ENCODE measurements around the gene RUNX1. TPM values are rescaled to one million over a fixed set of nuclear protein-coding genes. Genes with fewer than 3 reads are reported as not detected.

RUNX1 gene
- 10 to 100 TPM; 50.6 to 55.8 TPM for total RNA-seq

- H3K4me3 Mint-ChIP-seq: peak within 1 kb of the TSS; percentile 93
- ChIA-PET POLR2A (interaction anchor here (0.6 to 11.5 kb wide), 19 partner anchors 9 to 309 kb away, joined by 3 to 267 read pairs (median 11); no protein-coding TSS in a partner anchor), CTCF (interaction anchor here (0.6 to 11.9 kb wide), 20 partner anchors 11 to 791 kb away, joined by 3 to 120 read pairs (median 4); no protein-coding TSS in a partner anchor)
- H3K36me3 Mint-ChIP-seq: peaks cover 8% of the 10 kb centered on the region
- DNase-seq: peak; percentile 88
- peaks cover 76% of the 10 kb centered on the region for H3K4me1 Mint-ChIP-seq (ENCODE audit: low read depth)
- intact Hi-C loops (cut with micrococcal nuclease): loop anchor here (1.0 to 10.0 kb wide), 11 partner anchors 39 to 478 kb away; no protein-coding TSS in a partner anchor
- no peaks in the 10 kb centered on the region for H3K27me3 Mint-ChIP-seq
- H3K27ac Mint-ChIP-seq: peak within 1 kb of the TSS; percentile 99
- no peaks in the 10 kb centered on the region for H3K9me3 Mint-ChIP-seq
Observed at GRCh38 chr21:35048706-35049617, at the start of gene RUNX1. Gene RUNX1 (minus strand): TSS chr21:35049302.

- intact Hi-C loops (cut with micrococcal nuclease): loop anchor here (1.0 to 5.0 kb wide), 9 partner anchors 9 to 300 kb away; no protein-coding TSS in a partner anchor
- no peak overlapping the region for H3K4me3 Mint-ChIP-seq
- DNase-seq: no peak
- peaks cover 44% of the 10 kb centered on the region for H3K4me1 Mint-ChIP-seq (ENCODE audit: low read depth)
- H3K27ac Mint-ChIP-seq: peak overlapping the region; percentile 83
- ChIA-PET POLR2A (interaction anchor here (0.6 to 4.4 kb wide), 13 partner anchors 10 to 254 kb away, joined by 3 to 71 read pairs (median 5); partner anchors contain the start of gene RUNX1), CTCF (interaction anchor here (1.5 to 2.7 kb wide), 4 partner anchors 10 to 289 kb away, joined by 3 to 19 read pairs (median 14); no protein-coding TSS in a partner anchor)
- H3K36me3 Mint-ChIP-seq: peaks cover 8% of the 10 kb centered on the region
- peaks cover 2% of the 10 kb centered on the region for H3K27me3 Mint-ChIP-seq
- no peaks in the 10 kb centered on the region for H3K9me3 Mint-ChIP-seq
Observed at GRCh38 chr21:35097525-35097924, 48.4 kb upstream of the RUNX1 start.

GRCh38 chr21:35096959-35097358, 47.9 kb upstream of the RUNX1 start:
- H3K27ac Mint-ChIP-seq: peak overlapping the region; percentile 83
- CTCF ChIA-PET: interaction anchor here (0.9 to 2.7 kb wide), 8 partner anchors 9 to 289 kb away, joined by 3 to 19 read pairs (median 4); no protein-coding TSS in a partner anchor
- no peak overlapping the region for H3K4me3 Mint-ChIP-seq

GRCh38 chr21:35095859-35096291, 46.8 kb upstream of the RUNX1 start:
- intact Hi-C loops (cut with micrococcal nuclease): loop anchor here (1.0 to 5.0 kb wide), 6 partner anchors 54 to 301 kb away; no protein-coding TSS in a partner anchor
- ChIA-PET POLR2A (interaction anchor here (0.6 to 4.4 kb wide), 17 partner anchors 8 to 297 kb away, joined by 3 to 71 read pairs (median 4); partner anchors contain the start of gene RUNX1), CTCF (interaction anchor here (1.0 to 2.7 kb wide), 9 partner anchors 8 to 304 kb away, joined by 3 to 19 read pairs (median 4); no protein-coding TSS in a partner anchor)
- Mint-ChIP-seq H3K36me3 (peaks cover 8% of the 10 kb centered on the region), H3K9me3 (no peaks in the 10 kb centered on the region), H3K4me3 (no peak overlapping the region), H3K27ac (peak overlapping the region; percentile 83), H3K27me3 (peaks cover 2% of the 10 kb centered on the region), H3K4me1 (ENCODE audit: low read depth) (peaks cover 48% of the 10 kb centered on the region)
- DNase-seq: peak; percentile 42

More at GRCh38 chr21:35096959-35097358, 47.9 kb upstream of the RUNX1 start:
- Mint-ChIP-seq H3K9me3 (no peaks in the 10 kb centered on the region), H3K36me3 (peaks cover 8% of the 10 kb centered on the region), H3K4me1 (ENCODE audit: low read depth) (peaks cover 44% of the 10 kb centered on the region), H3K27me3 (peaks cover 2% of the 10 kb centered on the region)
- DNase-seq: peak; percentile 43
- POLR2A ChIA-PET: interaction anchor here (0.6 to 4.4 kb wide), 15 partner anchors 9 to 254 kb away, joined by 3 to 71 read pairs (median 5); partner anchors contain the start of gene RUNX1
- intact Hi-C loops (cut with micrococcal nuclease): loop anchor here (1.0 to 5.0 kb wide), 10 partner anchors 9 to 300 kb away; no protein-coding TSS in a partner anchor

- no peaks in the 10 kb centered on the region for H3K9me3 Mint-ChIP-seq
- no peak overlapping the region for H3K27ac Mint-ChIP-seq
- H3K27me3 Mint-ChIP-seq: peaks cover 4% of the 10 kb centered on the region
- intact Hi-C loops (cut with micrococcal nuclease): no loop called here
- ChIA-PET CTCF (no interaction called here), POLR2A (no interaction called here)
- H3K4me1 Mint-ChIP-seq (ENCODE audit: low read depth): peaks cover 66% of the 10 kb centered on the region
- no peak overlapping the region for H3K4me3 Mint-ChIP-seq
- peaks cover 13% of the 10 kb centered on the region for H3K36me3 Mint-ChIP-seq
- DNase-seq: no peak
Observed at GRCh38 chr21:35093514-35093913, 44.4 kb upstream of the RUNX1 start.

GRCh38 chr21:35091496-35091895, 42.4 kb upstream of the RUNX1 start:
- H3K36me3 Mint-ChIP-seq: peaks cover 13% of the 10 kb centered on the region
- intact Hi-C loops (cut with micrococcal nuclease): no loop called here
- H3K4me3 Mint-ChIP-seq: no peak overlapping the region
- DNase-seq: no peak
- H3K4me1 Mint-ChIP-seq (ENCODE audit: low read depth): peaks cover 68% of the 10 kb centered on the region
- H3K9me3 Mint-ChIP-seq: no peaks in the 10 kb centered on the region
- CTCF ChIA-PET: interaction anchor here (1.4 kb wide), 1 partner anchor 40 kb away, joined by 4 read pairs; no protein-coding TSS in a partner anchor
- peaks cover 4% of the 10 kb centered on the region for H3K27me3 Mint-ChIP-seq
- peak overlapping the region; percentile 3 for H3K27ac Mint-ChIP-seq
- POLR2A ChIA-PET: no interaction called here

GRCh38 chr21:35090403-35090802, 41.3 kb upstream of the RUNX1 start:
- peaks cover 13% of the 10 kb centered on the region for H3K36me3 Mint-ChIP-seq
- intact Hi-C loops (cut with micrococcal nuclease): no loop called here
- POLR2A ChIA-PET: interaction anchor here (0.6 kb wide), 1 partner anchor 49 kb away, joined by 3 read pairs; no protein-coding TSS in a partner anchor
- H3K9me3 Mint-ChIP-seq: no peaks in the 10 kb centered on the region
- CTCF ChIA-PET: no interaction called here
- peaks cover 61% of the 10 kb centered on the region for H3K4me1 Mint-ChIP-seq (ENCODE audit: low read depth)
- DNase-seq: no peak
- peaks cover 4% of the 10 kb centered on the region for H3K27me3 Mint-ChIP-seq
- no peak overlapping the region for H3K4me3 Mint-ChIP-seq
- peak overlapping the region; percentile 16 for H3K27ac Mint-ChIP-seq

- CTCF ChIA-PET: interaction anchor here (0.7 to 2.6 kb wide), 15 partner anchors 9 to 343 kb away, joined by 3 to 21 read pairs (median 4); no protein-coding TSS in a partner anchor
- Mint-ChIP-seq H3K4me3 (no peak overlapping the region), H3K27ac (peak overlapping the region; percentile 89), H3K36me3 (peaks cover 5% of the 10 kb centered on the region), H3K27me3 (peaks cover 2% of the 10 kb centered on the region), H3K4me1 (ENCODE audit: low read depth) (peaks cover 50% of the 10 kb centered on the region), H3K9me3 (peaks cover 2% of the 10 kb centered on the region)
- POLR2A ChIA-PET: interaction anchor here (0.6 to 2.5 kb wide), 24 partner anchors 8 to 380 kb away, joined by 3 to 44 read pairs (median 3); partner anchors contain the start of gene RUNX1
- intact Hi-C loops (cut with micrococcal nuclease): loop anchor here (1.0 to 5.0 kb wide), 12 partner anchors 9 to 381 kb away; partner anchors contain the start of gene RUNX1
- no peak for DNase-seq
Observed at GRCh38 chr21:35088319-35088771, 39.2 kb upstream of the RUNX1 start.

GRCh38 chr21:35086357-35086756, 37.3 kb upstream of the RUNX1 start:
- H3K36me3 Mint-ChIP-seq: peaks cover 4% of the 10 kb centered on the region
- H3K4me1 Mint-ChIP-seq (ENCODE audit: low read depth): peaks cover 50% of the 10 kb centered on the region
- no peak for DNase-seq
- H3K4me3 Mint-ChIP-seq: no peak overlapping the region
- ChIA-PET CTCF (interaction anchor here (1.8 to 2.7 kb wide), 4 partner anchors 11 to 196 kb away, joined by 5 to 16 read pairs (median 9); no protein-coding TSS in a partner anchor), POLR2A (interaction anchor here (0.5 to 2.5 kb wide), 4 partner anchors 10 to 166 kb away, joined by 3 to 44 read pairs (median 20); partner anchors contain the start of gene RUNX1)
- peaks cover 2% of the 10 kb centered on the region for H3K27me3 Mint-ChIP-seq
- intact Hi-C loops (cut with micrococcal nuclease): loop anchor here (5.0 kb wide), 1 partner anchor 379 kb away; no protein-coding TSS in a partner anchor
- H3K9me3 Mint-ChIP-seq: peaks cover 2% of the 10 kb centered on the region
- H3K27ac Mint-ChIP-seq: no peak overlapping the region

- POLR2A ChIA-PET: no interaction called here
- no peak overlapping the region for H3K27ac Mint-ChIP-seq
- peaks cover 1% of the 10 kb centered on the region for H3K36me3 Mint-ChIP-seq
- H3K9me3 Mint-ChIP-seq: peaks cover 2% of the 10 kb centered on the region
- H3K4me1 Mint-ChIP-seq (ENCODE audit: low read depth): peaks cover 39% of the 10 kb centered on the region
- DNase-seq: no peak
- CTCF ChIA-PET: interaction anchor here (0.6 to 2.7 kb wide), 3 partner anchors 34 to 1335 kb away, joined by 3 to 9 read pairs (median 5); no protein-coding TSS in a partner anchor
- no peaks in the 10 kb centered on the region for H3K27me3 Mint-ChIP-seq
- intact Hi-C loops (cut with micrococcal nuclease): loop anchor here (5.0 kb wide), 1 partner anchor 378 kb away; no protein-coding TSS in a partner anchor
- H3K4me3 Mint-ChIP-seq: no peak overlapping the region
Observed at GRCh38 chr21:35084869-35085268, 35.8 kb upstream of the RUNX1 start.

GRCh38 chr21:35083246-35083645, 34.1 kb upstream of the RUNX1 start:
- no peak overlapping the region for H3K4me3 Mint-ChIP-seq
- DNase-seq: no peak
- H3K9me3 Mint-ChIP-seq: peaks cover 2% of the 10 kb centered on the region
- POLR2A ChIA-PET: no interaction called here
- no peaks in the 10 kb centered on the region for H3K36me3 Mint-ChIP-seq
- H3K4me1 Mint-ChIP-seq (ENCODE audit: low read depth): peaks cover 26% of the 10 kb centered on the region
- no peak overlapping the region for H3K27ac Mint-ChIP-seq
- intact Hi-C loops (cut with micrococcal nuclease): no loop called here
- CTCF ChIA-PET: no interaction called here
- H3K27me3 Mint-ChIP-seq: no peaks in the 10 kb centered on the region
